ENCODE measurements around the gene PANK4. TPM values are rescaled to one million over a fixed set of nuclear protein-coding genes. Genes with fewer than 3 reads are reported as not detected.
A peak's percentile ranks its signal among the peaks of the same experiment; 100 is the strongest.

The PANK4 gene
- total RNA-seq, 4 donors from 2014 or later: 43.4 to 82.5 (median 70.5) TPM

DNA sequence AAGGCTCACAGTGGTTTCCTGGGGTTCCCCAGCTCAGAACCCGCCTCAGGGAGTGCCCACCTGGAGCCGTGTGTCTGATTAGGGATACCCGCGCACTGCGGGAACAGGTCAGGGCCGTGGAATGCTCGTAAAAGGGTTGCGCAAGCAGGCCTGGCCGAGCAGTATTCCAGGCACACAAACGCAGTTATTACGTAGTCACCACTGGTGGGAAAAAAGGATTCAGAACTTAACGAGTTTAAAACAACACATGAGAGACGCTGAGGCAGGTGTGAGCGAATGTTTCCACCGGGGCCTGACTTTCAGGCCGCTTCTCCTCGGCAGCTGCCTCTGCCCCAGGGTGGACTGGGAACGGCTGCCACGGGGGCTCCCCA is 32.1 kb downstream of the PANK4 start:
- peak in 1 of 3 donors; percentile 58 for DNase-seq
- Histone ChIP-seq H3K27me3 (no peaks in the 10 kb centered on the region), H3K4me3 (no peak overlapping the region), H3K4me1 (peaks cover 0 to 60% (median 12%) of the 10 kb centered on the region in 4 donors), H3K36me3 (no peaks in the 10 kb centered on the region), H3K9me3 (no peaks in the 10 kb centered on the region), H3K27ac (peak overlapping the region in 1 of 4 donors; percentile 13)
- TF ChIP-seq, protein P1, sequence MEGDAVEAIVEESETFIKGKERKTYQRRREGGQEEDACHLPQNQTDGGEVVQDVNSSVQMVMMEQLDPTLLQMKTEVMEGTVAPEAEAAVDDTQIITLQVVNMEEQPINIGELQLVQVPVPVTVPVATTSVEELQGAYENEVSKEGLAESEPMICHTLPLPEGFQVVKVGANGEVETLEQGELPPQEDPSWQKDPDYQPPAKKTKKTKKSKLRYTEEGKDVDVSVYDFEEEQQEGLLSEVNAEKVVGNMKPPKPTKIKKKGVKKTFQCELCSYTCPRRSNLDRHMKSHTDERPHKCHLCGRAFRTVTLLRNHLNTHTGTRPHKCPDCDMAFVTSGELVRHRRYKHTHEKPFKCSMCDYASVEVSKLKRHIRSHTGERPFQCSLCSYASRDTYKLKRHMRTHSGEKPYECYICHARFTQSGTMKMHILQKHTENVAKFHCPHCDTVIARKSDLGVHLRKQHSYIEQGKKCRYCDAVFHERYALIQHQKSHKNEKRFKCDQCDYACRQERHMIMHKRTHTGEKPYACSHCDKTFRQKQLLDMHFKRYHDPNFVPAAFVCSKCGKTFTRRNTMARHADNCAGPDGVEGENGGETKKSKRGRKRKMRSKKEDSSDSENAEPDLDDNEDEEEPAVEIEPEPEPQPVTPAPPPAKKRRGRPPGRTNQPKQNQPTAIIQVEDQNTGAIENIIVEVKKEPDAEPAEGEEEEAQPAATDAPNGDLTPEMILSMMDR (IDR thresholded peaks at IDR 0.05): no peak
- no peak for TF ChIP-seq POLR2A (IDR thresholded peaks at IDR 0.05)

DNA sequence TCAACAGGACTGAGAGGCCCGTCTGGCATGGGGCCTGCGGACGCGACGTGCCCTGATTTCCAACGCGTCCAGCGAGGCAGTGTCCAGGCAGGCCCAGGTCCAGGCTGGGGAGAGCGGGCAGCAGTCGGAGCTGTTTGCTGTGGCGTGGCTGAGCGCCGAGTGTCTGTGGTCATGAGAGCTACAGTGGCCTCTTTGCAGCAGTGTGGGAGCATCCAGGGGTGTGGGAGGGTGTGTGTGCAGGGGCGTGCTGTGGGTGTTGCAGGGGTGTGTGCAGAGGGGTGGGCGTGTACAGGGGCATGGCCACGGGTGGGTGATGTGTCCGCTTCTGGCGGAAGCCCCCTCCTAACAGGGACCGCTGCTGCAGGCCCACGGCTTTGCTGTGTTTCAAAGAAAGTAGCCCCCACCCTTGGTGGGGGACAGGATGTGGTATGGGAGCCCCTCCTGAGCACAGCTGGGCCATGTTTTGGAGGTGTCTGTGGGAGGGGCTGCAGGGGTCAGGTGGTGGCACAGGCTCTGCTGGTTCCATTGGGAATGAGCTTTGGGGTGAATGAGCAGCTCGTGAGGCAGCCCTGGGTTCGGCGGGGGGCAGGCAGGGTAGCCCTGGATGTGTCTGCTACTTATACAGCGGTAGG is 32.6 kb downstream of the PANK4 start:
- Histone ChIP-seq H3K9me3 (peaks cover 0 to 4% (median 0%) of the 10 kb centered on the region in 4 donors), H3K36me3 (no peaks in the 10 kb centered on the region), H3K27ac (no peak overlapping the region), H3K27me3 (no peaks in the 10 kb centered on the region), H3K4me1 (peaks cover 0 to 58% (median 12%) of the 10 kb centered on the region in 4 donors), H3K4me3 (no peak overlapping the region)
- DNase-seq: peak in 1 of 3 donors; percentile 36
- TF ChIP-seq, protein P1 (IDR thresholded peaks at IDR 0.05): no peak
- no peak for TF ChIP-seq POLR2A (IDR thresholded peaks at IDR 0.05)

- Histone ChIP-seq H3K4me1 (peaks cover 0 to 54% (median 12%) of the 10 kb centered on the region in 4 donors), H3K9me3 (peaks cover 0 to 10% (median 0%) of the 10 kb centered on the region in 4 donors), H3K4me3 (no peak overlapping the region), H3K27me3 (no peaks in the 10 kb centered on the region), H3K36me3 (no peaks in the 10 kb centered on the region), H3K27ac (no peak overlapping the region)
- no peak for DNase-seq
- TF ChIP-seq, protein P1 (IDR thresholded peaks at IDR 0.05): no peak
- TF ChIP-seq POLR2A (IDR thresholded peaks at IDR 0.05): no peak
Measured at GRCh38 chr1:2493218-2493617, 33.2 kb downstream of the PANK4 start.

GRCh38 chr1:2492091-2492490 is 34.3 kb downstream of the PANK4 start:
- Histone ChIP-seq H3K36me3 (no peaks in the 10 kb centered on the region), H3K27ac (no peak overlapping the region), H3K4me1 (peaks cover 0 to 49% (median 12%) of the 10 kb centered on the region in 4 donors), H3K9me3 (peaks cover 0 to 12% (median 0%) of the 10 kb centered on the region in 4 donors), H3K4me3 (no peak overlapping the region), H3K27me3 (no peaks in the 10 kb centered on the region)
- TF ChIP-seq POLR2A (IDR thresholded peaks at IDR 0.05): no peak
- TF ChIP-seq, protein P1 (IDR thresholded peaks at IDR 0.05): no peak
- no peak for DNase-seq

DNA sequence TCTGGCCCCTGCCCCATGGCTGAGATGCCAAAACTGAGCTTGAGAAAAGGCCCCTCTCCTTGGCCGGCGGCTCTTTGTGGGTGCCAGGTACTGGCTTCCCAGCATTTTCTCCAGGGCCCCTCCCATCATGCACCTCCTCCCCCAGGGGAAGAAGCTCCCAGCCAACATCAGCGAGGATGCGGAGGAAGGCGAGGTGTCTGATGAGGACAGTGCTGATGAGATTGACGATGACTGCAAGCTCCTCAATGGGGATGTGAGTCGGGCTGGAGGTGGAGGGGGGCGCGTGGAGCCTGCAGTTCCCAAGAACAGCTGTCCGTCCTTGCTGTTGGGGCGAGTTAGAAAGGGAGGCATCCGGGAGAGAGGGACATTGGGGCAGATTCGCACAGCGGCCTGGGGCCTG is 36.8 kb downstream of the PANK4 start:
- Histone ChIP-seq H3K9me3 (peaks cover 0 to 12% (median 0%) of the 10 kb centered on the region in 4 donors), H3K36me3 (no peaks in the 10 kb centered on the region), H3K27me3 (no peaks in the 10 kb centered on the region), H3K4me3 (no peak overlapping the region), H3K27ac (no peak overlapping the region), H3K4me1 (peaks cover 0 to 24% (median 2%) of the 10 kb centered on the region in 4 donors)
- DNase-seq: no peak
- no peak for TF ChIP-seq POLR2A (IDR thresholded peaks at IDR 0.05)
- TF ChIP-seq, protein P1 (IDR thresholded peaks at IDR 0.05): no peak

All from Peyer's patch (tissue), 4 donors.